Endothelial cell of umbilical vein (primary cell): ENCODE results near the gene LRRC59. TPM values are rescaled to one million over a fixed set of nuclear protein-coding genes. Genes with fewer than 3 reads are reported as not detected.

Experiments
- BruUV-seq: library from RNA; stranded (reverse); fragments of 400-500 nt; replicated peaks from 2 replicates; lab custom pipeline; 2021; lab: Mats Ljungman, UMichigan
- CTCF ChIA-PET: fragments of 300-600, 350-600 bp; sonication (Branson Sonifier 250); formaldehyde crosslinking; loops from one replicate; lab custom pipeline; 2021; ENCODE audit warnings: antibody characterized with exemption, inconsistent platforms; lab: Charles Lee
- POLR2A ChIA-PET: fragments of 300-600, 350-600 bp; sonication (Branson Sonifier 250); formaldehyde crosslinking; loops from one replicate; lab custom pipeline; 2021; ENCODE audit warnings: antibody characterized with exemption, inconsistent platforms; lab: Charles Lee
- DNase-seq: peaks from one replicate; pipeline ENCODE4 v3.0.0-alpha.2; 2011; ENCODE audit warnings: low read depth, low spot score
- FAIRE-seq: peaks from 2 replicates; lab custom pipeline; 2011; peaks lifted over from hg19 to GRCh38; lab: Jason Lieb, UNC
- H2AFZ ChIP-seq: 2 replicates; pipeline ENCODE4 v1.6.0; 2012; ENCODE audit warnings: low read depth, low read length, control low read depth, inconsistent platforms
- H3K27ac ChIP-seq: 2 replicates; pipeline ENCODE4 v1.5.1; 2011; ENCODE audit warnings: low read depth, mild to moderate bottlenecking, control low read depth, low read length, moderate library complexity; ENCODE audit not compliant: insufficient read depth
- H3K27me3 ChIP-seq, 2 experiments: 2 replicates each; pipeline versions ENCODE4 v1.6.0 to v1.6.1; 2011; ENCODE audit warnings: low read length in 2 of 2, mixed read lengths in 1 of 2; ENCODE audit not compliant: control insufficient read depth in 2 of 2, insufficient read depth in 2 of 2
- H3K36me3 ChIP-seq, 2 experiments: 2 replicates in 1 of 2; 3 replicates in 1 of 2; pipeline ENCODE4 v1.5.1; 2011; ENCODE audit warnings: low read length in 2 of 2, mild to moderate bottlenecking in 1 of 2, moderate library complexity in 1 of 2; ENCODE audit not compliant: control insufficient read depth in 2 of 2, insufficient read depth in 2 of 2; ENCODE audit errors: extremely low read depth in 1 of 2
- H3K4me1 ChIP-seq: 3 replicates; pipeline ENCODE4 v1.5.1; 2011; ENCODE audit warnings: mild to moderate bottlenecking, low read length; ENCODE audit not compliant: control insufficient read depth, insufficient read depth; ENCODE audit errors: extremely low read depth
- H3K4me2 ChIP-seq: 2 replicates; pipeline ENCODE4 v1.6.1; 2011; ENCODE audit warnings: low read length, control low read depth, mixed read lengths; ENCODE audit not compliant: insufficient read depth
- H3K4me3 ChIP-seq, 3 experiments: fragments of 200-600 bp in 1 of 3; sonication (generic), shearing (Covaris generic) in 1 of 3; replicated peaks in 1 of 3; 2 replicates each; pipeline ENCODE4 v1.5.1; 2011 to 2016; ENCODE audit warnings: control low read depth in 3 of 3, low read length in 3 of 3, mild to moderate bottlenecking in 2 of 3, inconsistent platforms in 1 of 3, low read depth in 1 of 3, moderate library complexity in 1 of 3; ENCODE audit not compliant: insufficient read depth in 1 of 3
- H3K79me2 ChIP-seq: 2 replicates; pipeline ENCODE4 v1.6.0; 2012; ENCODE audit warnings: low read length, inconsistent platforms; ENCODE audit not compliant: control insufficient read depth, insufficient read depth
- H3K9ac ChIP-seq: replicated peaks from 2 replicates; pipeline ENCODE3; 2011; ENCODE audit warnings: low read length, control low read depth; ENCODE audit not compliant: insufficient read depth; ENCODE audit errors: extremely low read depth
- H3K9me1 ChIP-seq: replicated peaks from 3 replicates; pipeline ENCODE4 v1.6.0; 2011; ENCODE audit warnings: mild to moderate bottlenecking, low read length; ENCODE audit not compliant: control insufficient read depth, insufficient read depth; ENCODE audit errors: extremely low read depth
- H3K9me3 ChIP-seq: replicated peaks from 2 replicates; pipeline ENCODE4 v1.5.1; 2012; ENCODE audit warnings: low read length, inconsistent platforms; ENCODE audit not compliant: control insufficient read depth, insufficient read depth
- H4K20me1 ChIP-seq: replicated peaks from 2 replicates; pipeline ENCODE3; 2011; ENCODE audit warnings: mild to moderate bottlenecking, low read length; ENCODE audit not compliant: control insufficient read depth, insufficient read depth; ENCODE audit errors: extremely low read depth
- CTCF ChIP-seq, 2 donors: IDR thresholded peaks; 1 replicate in 1 of 2; 2 replicates in 1 of 2; pipeline ENCODE4 v1.5.1; 2011; ENCODE audit warnings: low read length in 2 of 2, mild to moderate bottlenecking in 2 of 2, moderate library complexity in 2 of 2, control low read depth in 1 of 2, inconsistent platforms in 1 of 2, low read depth in 1 of 2; ENCODE audit not compliant: insufficient read depth in 1 of 2; ENCODE audit errors: extremely low read depth in 1 of 2
- MYC ChIP-seq: IDR thresholded peaks from one replicate; pipeline ENCODE4 v1.6.1; 2011; ENCODE audit warnings: mild to moderate bottlenecking, low read depth, low read length
- dilution Hi-C: fragments of 300-500 bp; cut with MboI; formaldehyde crosslinking; loops from one replicate; pipeline ENCODE4 v1.15.0; 2019; ENCODE audit warnings: low sequenced_read_pairs; ENCODE audit not compliant: extremely low pct_ligation_motif_present
- intact Hi-C: fragments of 100-400 bp; cut with micrococcal nuclease; formaldehyde crosslinking; loops from one replicate; pipeline ENCODE4 v1.10.0; 2022
- polyA plus RNA-seq, 4 experiments: library from polyadenylated mRNA; depleted of rRNA in 3 of 4; stranded (reverse) in 3 of 4; unstranded in 1 of 4; fragments of >200 nt; gene quantifications; 2 replicates each; pipeline versions ENCODE4 v1.2.1 to v1.2.3, GENCODE V29; 2011 to 2012; ENCODE audit warnings: missing spikeins in 1 of 4
- total RNA-seq: library from RNA; stranded (reverse); gene quantifications from 2 replicates; pipeline ENCODE4 v1.2.3, GENCODE V29; 2021

LRRC59 gene
- total and polyA plus RNA-seq, 2 donors (not counting 3 experiments of a cell fraction or from before 2014, with no cell fraction given) = 93.9 to 183 TPM

- Histone ChIP-seq H3K4me3 (no peak overlapping the region), H3K4me1 (no peaks in the 10 kb centered on the region), H3K9me1 (no peaks in the 10 kb centered on the region), H3K9ac (no peak overlapping the region), H3K27ac (no peak overlapping the region), H3K27me3 (no peaks in the 10 kb centered on the region), H3K4me2 (no peak overlapping the region), H3K36me3 (peaks cover 0 to 27% of the 10 kb centered on the region in 2 experiments), H3K79me2 (no peaks in the 10 kb centered on the region), H4K20me1 (no peaks in the 10 kb centered on the region), H2AFZ (no peak overlapping the region), H3K9me3 (no peaks in the 10 kb centered on the region)
- dilution Hi-C loops (no loop called here), intact Hi-C loops (loop anchor here (1.0 kb wide), 2 partner anchors 10 to 117 kb away; no protein-coding TSS in a partner anchor)
- ChIA-PET POLR2A (no interaction called here), CTCF (interaction anchor here (0.8 to 4.2 kb wide), 16 partner anchors 9 to 192 kb away, joined by 3 to 30 read pairs (median 6); partner anchors contain the start of genes EME1, LRRC59, MRPL27 and RSAD1)
- FAIRE-seq = peak; percentile 92
- BruUV-seq = no TSS peak
- peak; percentile 61 for DNase-seq
- TF ChIP-seq MYC = no peak
- peak; percentile 77 to 84 for TF ChIP-seq CTCF (IDR thresholded peaks at IDR 0.05; ENCODE audit: extremely low read depth in 1 of 2, insufficient read depth in 1 of 2, low read depth in 1 of 2, low read length in 2 of 2)
These were observed 35.5 kb downstream of the LRRC59 start for GRCh38 chr17:50361561-50362480.
